Right lobe of liver (tissue), 6 donors: ENCODE results near the gene RBFOX1. TPM values are rescaled to one million over a fixed set of nuclear protein-coding genes. Genes with fewer than 3 reads are reported as not detected.

Experiments
- ATAC-seq, 4 donors: fragments of 200-7000 bp; cut with Tn5 transposase; one replicate each; pipeline ENCODE4 v1.9.1; 2020; ENCODE audit warnings: mild to moderate bottlenecking in 4 of 4, moderate library complexity in 4 of 4
- DNase-seq, 3 donors: peaks; one replicate each; pipeline ENCODE4 v3.0.0-alpha.2; 2020
- H3K27ac ChIP-seq, 3 donors: fragments of 200-600 bp; one replicate each; pipeline ENCODE4 v1.8.0; 2022
- H3K27me3 ChIP-seq, 2 donors: fragments of 200-600 bp; one replicate each; pipeline ENCODE4 v1.8.0; 2022
- H3K36me3 ChIP-seq, 4 donors: fragments of 200-600 bp; sonication (generic) in 1 of 4; one replicate each; pipeline versions ENCODE4 v1.5.1 to v1.8.0; 2017 to 2022; ENCODE audit warnings: control low read depth in 1 of 4
- H3K4me1 ChIP-seq, 4 donors: fragments of 200-600 bp; sonication (generic) in 1 of 4; one replicate each; pipeline versions ENCODE4 v1.5.1 to v1.8.0; 2017 to 2022; ENCODE audit warnings: control low read depth in 1 of 4
- H3K4me3 ChIP-seq, 3 donors: fragments of 200-600 bp; one replicate each; pipeline ENCODE4 v1.8.0; 2022
- H3K9me3 ChIP-seq, 4 donors: fragments of 200-600 bp; sonication (generic) in 1 of 4; one replicate each; pipeline versions ENCODE4 v1.5.1 to v1.8.0; 2017 to 2022; ENCODE audit warnings: control low read depth in 1 of 4
- CTCF ChIP-seq, 4 donors: fragments of 200-600 bp in 3 of 4; fragments of 450-650 bp in 1 of 4; IDR thresholded peaks; one replicate each; pipeline versions ENCODE4 v1.5.1 to v1.8.0; 2016 to 2022; ENCODE audit warnings: antibody characterized with exemption in 4 of 4, mild to moderate bottlenecking in 2 of 4
- POLR2A ChIP-seq: fragments of 450-650 bp; IDR thresholded peaks from one replicate; pipeline ENCODE4 v1.6.1; 2017; ENCODE audit warnings: antibody characterized with exemption, mild to moderate bottlenecking
- WGBS: methylation state at CpG from one replicate; pipeline ENCODE4 v1.1.6; 2018; ENCODE audit warnings: low coverage, low lambda C conversion rate; ENCODE audit not compliant: insufficient coverage; ENCODE audit errors: missing lambda C conversion rate; 5-methylcytosine and 5-hydroxymethylcytosine counted together
- intact Hi-C, 2 donors: fragments of 100-400 bp; cut with DNase I; formaldehyde crosslinking; loops; one replicate each; pipeline versions ENCODE4 v1.11.2 to v1.14.1; 2022
- total RNA-seq, 6 experiments: library from RNA; depleted of rRNA in 2 of 6; stranded (reverse); fragments of >200 nt in 2 of 6; fragmentation: NEBNext Ultra II Directional in 3 of 6; extraction: Animal tissue kit (Norgen Biotek cat#: 25700) in 3 of 6; gene quantifications; one replicate each; pipeline versions ENCODE4 v1.1.0 to v1.2.4, GENCODE V29; 2016 to 2023
- donor health status: DM: no; HTN: yes; CAD: no.
- donor health status: DM: no; HTN: no; CAD: no.
- donor health status: DM: no; HTN: no; CAD: no.
- donor health status: DM: no; HTN: yes; CAD: no.
- donor health status: DM: no; HTN: yes; CAD: no.

Gene RBFOX1
- total RNA-seq, 6 experiments from 2014 or later: 0.19 TPM; not detected in 5

GRCh38 chr16:7437135-7437804 lies 104.6 kb downstream of the RBFOX1 start:
- TF ChIP-seq CTCF (IDR thresholded peaks at IDR 0.05): no peak
- TF ChIP-seq POLR2A: no peak
- Histone ChIP-seq H3K36me3 (no peaks in the 10 kb centered on the region), H3K4me1 (no peaks in the 10 kb centered on the region), H3K4me3 (no peak overlapping the region), H3K27ac (no peak overlapping the region), H3K27me3 (no peaks in the 10 kb centered on the region), H3K9me3 (no peaks in the 10 kb centered on the region)
- ATAC-seq (no peak), DNase-seq (no peak)
- WGBS: 44% methylated on average over 12 of the region's 12 CpGs
- intact Hi-C loops: no loop called here

GRCh38 chr16:7437843-7438242 lies 105.2 kb downstream of the RBFOX1 start:
- H3K36me3 ChIP-seq: no peaks in the 10 kb centered on the region
- ATAC-seq (no peak), DNase-seq (no peak)
- 82% methylated on average over 7 of the region's 7 CpGs for WGBS
- intact Hi-C loops: no loop called here
- H3K4me1 ChIP-seq: no peaks in the 10 kb centered on the region
- no peak overlapping the region for H3K4me3 ChIP-seq
- H3K27ac ChIP-seq: no peak overlapping the region
- H3K27me3 ChIP-seq: no peaks in the 10 kb centered on the region
- TF ChIP-seq CTCF (IDR thresholded peaks at IDR 0.05) (no peak), POLR2A (no peak)
- no peaks in the 10 kb centered on the region for H3K9me3 ChIP-seq

GRCh38 chr16:7438601-7439000 lies 106.0 kb downstream of the RBFOX1 start:
- no peak for ATAC-seq
- no peak for TF ChIP-seq POLR2A
- no peak for TF ChIP-seq CTCF (IDR thresholded peaks at IDR 0.05)

GRCh38 chr16:7439518-7439917 lies 106.9 kb downstream of the RBFOX1 start:
- 38% methylated on average over 4 of the region's 4 CpGs for WGBS
- intact Hi-C loops: no loop called here
- Histone ChIP-seq H3K27ac (no peak overlapping the region), H3K27me3 (no peaks in the 10 kb centered on the region), H3K4me1 (no peaks in the 10 kb centered on the region), H3K36me3 (no peaks in the 10 kb centered on the region), H3K4me3 (no peak overlapping the region), H3K9me3 (no peaks in the 10 kb centered on the region)
- no peak for DNase-seq
- TF ChIP-seq CTCF (IDR thresholded peaks at IDR 0.05) (no peak), POLR2A (no peak)
- ATAC-seq: no peak

More at GRCh38 chr16:7438601-7439000, 106.0 kb downstream of the RBFOX1 start:
- Histone ChIP-seq H3K27ac (no peak overlapping the region), H3K36me3 (no peaks in the 10 kb centered on the region), H3K9me3 (no peaks in the 10 kb centered on the region), H3K27me3 (no peaks in the 10 kb centered on the region), H3K4me1 (no peaks in the 10 kb centered on the region), H3K4me3 (no peak overlapping the region)
- intact Hi-C loops: no loop called here
- no peak for DNase-seq
- WGBS: 63% methylated on average over 5 of the region's 5 CpGs
